Progenitor cell of endocrine pancreas (in vitro differentiated cells): ENCODE data around the gene HIPK2. TPM values are rescaled to one million over a fixed set of nuclear protein-coding genes. Genes with fewer than 3 reads are reported as not detected.

Experiments
- DNase-seq: peaks from one replicate; pipeline ENCODE4 v3.0.0; 2021; ENCODE audit warnings: low spot score; ENCODE audit not compliant: unreplicated experiment
- H3K27ac Mint-ChIP-seq: 2 replicates; pipeline ENCODE4 v1.8.0; 2021; ENCODE audit warnings: mild to moderate bottlenecking, moderate library complexity, mixed read lengths
- H3K27me3 Mint-ChIP-seq: 2 replicates; pipeline ENCODE4 v1.8.0; 2021; ENCODE audit warnings: mixed read lengths
- H3K36me3 Mint-ChIP-seq: 2 replicates; pipeline ENCODE4 v1.8.0; 2022; ENCODE audit warnings: mixed read lengths; ENCODE audit not compliant: insufficient read depth
- H3K4me1 Mint-ChIP-seq: 2 replicates; pipeline ENCODE4 v1.8.0; 2021; ENCODE audit warnings: low read depth, mixed read lengths
- H3K4me3 Mint-ChIP-seq: 2 replicates; pipeline ENCODE4 v1.8.0; 2021; ENCODE audit warnings: low read depth, mild to moderate bottlenecking, moderate library complexity, mixed read lengths
- H3K9me3 Mint-ChIP-seq: 2 replicates; pipeline ENCODE4 v1.8.0; 2021; ENCODE audit warnings: low read depth, mixed read lengths
- CTCF ChIP-seq: fragments of 200-600 bp; sonication (generic); IDR thresholded peaks from one replicate; pipeline ENCODE4 v1.5.0; 2021; ENCODE audit warnings: antibody characterized with exemption, mild to moderate bottlenecking; ENCODE audit not compliant: unreplicated experiment
- total RNA-seq: library from RNA; stranded (reverse); gene quantifications from 2 replicates; pipeline ENCODE4 v1.2.1, GENCODE V29; 2021

HIPK2 gene
- total RNA-seq, 1 donor from 2014 or later, result 146 TPM

- H3K4me3 Mint-ChIP-seq, result no peak overlapping the region
- H3K27ac Mint-ChIP-seq, result peak overlapping the region; percentile 71
- TF ChIP-seq CTCF, result no peak
- DNase-seq, result no peak
- H3K9me3 Mint-ChIP-seq, result no peaks in the 10 kb centered on the region
- peaks cover 50% of the 10 kb centered on the region for H3K4me1 Mint-ChIP-seq
- H3K27me3 Mint-ChIP-seq, result no peaks in the 10 kb centered on the region
- H3K36me3 Mint-ChIP-seq, result peaks cover 2% of the 10 kb centered on the region
Measured at GRCh38 chr7:139746652-139747051, 31.1 kb downstream of the HIPK2 start.

GRCh38 chr7:139745678-139746143 is 32.1 kb downstream of the HIPK2 start:
- H3K4me1 Mint-ChIP-seq, result peaks cover 53% of the 10 kb centered on the region
- H3K27ac Mint-ChIP-seq, result no peak overlapping the region
- no peaks in the 10 kb centered on the region for H3K27me3 Mint-ChIP-seq
- DNase-seq, result no peak
- H3K9me3 Mint-ChIP-seq, result no peaks in the 10 kb centered on the region
- no peak overlapping the region for H3K4me3 Mint-ChIP-seq
- no peak for TF ChIP-seq CTCF
- peaks cover 2% of the 10 kb centered on the region for H3K36me3 Mint-ChIP-seq

DNA sequence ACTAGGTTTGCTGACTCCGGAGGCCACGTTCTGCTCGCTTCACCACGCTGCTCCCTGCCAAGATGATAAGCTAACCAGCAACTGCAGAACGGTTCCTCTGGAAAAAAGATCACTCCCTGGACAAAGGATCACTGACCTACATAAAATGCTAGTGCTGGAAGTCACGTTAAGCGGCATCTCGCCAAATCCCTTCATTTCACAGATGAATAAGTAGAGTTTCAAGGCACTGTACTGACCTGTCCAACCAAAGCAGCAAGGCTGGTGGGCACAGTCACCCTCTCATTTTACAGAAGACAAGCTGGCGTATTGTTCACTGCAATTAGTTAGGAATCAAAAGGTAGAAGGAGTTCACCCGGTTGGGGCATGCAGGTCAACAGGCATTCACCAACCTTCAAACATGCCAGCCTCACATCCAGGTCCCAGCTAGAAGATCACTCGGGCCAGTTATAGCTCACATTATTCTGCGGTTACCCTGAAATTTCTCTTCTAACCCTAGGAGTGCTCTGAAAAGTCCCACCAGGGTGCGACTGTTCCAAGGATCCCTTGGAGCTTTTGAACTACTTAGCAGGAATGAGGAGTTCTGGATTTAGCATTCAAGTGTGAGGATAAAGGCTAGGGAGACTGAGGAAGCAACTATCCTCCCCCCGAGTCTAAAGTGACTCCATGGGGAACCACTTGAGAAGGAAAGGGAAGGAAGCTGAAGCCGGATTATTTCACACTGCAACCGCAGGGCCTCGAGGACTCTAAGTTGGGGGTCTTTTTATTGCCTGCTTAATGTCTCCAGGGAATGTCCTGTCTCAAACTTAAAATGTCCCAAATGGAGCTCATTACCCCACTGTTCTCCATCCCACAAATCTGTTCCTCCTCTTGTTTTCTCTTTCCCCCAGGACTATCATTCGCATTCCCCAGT is 32.8 kb downstream of the HIPK2 start:
- DNase-seq, result no peak

DNA sequence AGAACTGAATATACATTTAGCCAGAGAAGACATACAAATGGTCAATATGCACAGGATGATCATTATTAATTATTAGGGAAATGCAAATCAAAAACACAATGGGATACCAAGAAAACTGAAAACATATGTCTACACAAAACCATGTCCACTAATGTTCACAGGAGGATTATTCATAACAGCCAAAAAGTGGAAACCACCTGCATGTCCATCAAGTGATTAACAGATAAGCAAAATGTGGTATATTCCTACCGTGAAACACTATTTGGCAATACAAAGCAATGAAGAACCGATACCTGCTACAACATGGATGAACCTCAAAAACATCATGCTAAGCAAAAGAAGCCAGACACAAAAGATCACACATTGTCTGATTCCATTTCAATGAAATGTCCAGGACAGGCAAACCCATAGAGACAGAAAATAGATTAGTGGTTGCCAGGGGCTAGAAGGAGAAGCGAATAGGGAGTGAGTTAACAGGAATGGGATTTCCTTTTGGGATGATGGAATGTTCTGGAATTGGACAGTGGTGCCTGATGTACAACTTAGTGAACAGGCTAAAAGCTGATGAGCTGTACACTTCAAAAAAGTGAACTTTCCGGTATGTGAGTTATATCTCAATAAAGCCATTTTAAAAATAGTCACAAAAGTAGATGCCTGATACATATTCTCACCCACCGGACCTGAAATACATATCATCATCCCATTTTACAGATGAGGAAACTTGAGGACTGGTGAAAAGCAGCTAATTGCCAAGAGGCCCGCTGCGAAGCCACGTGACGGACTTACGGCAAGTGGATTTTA is 33.6 kb downstream of the HIPK2 start:
- Mint-ChIP-seq H3K4me1 (peaks cover 57% of the 10 kb centered on the region), H3K9me3 (no peaks in the 10 kb centered on the region), H3K27me3 (no peaks in the 10 kb centered on the region), H3K36me3 (peaks cover 5% of the 10 kb centered on the region), H3K4me3 (no peak overlapping the region), H3K27ac (peak overlapping the region; percentile 22)
- no peak for TF ChIP-seq CTCF
- no peak for DNase-seq

More for the DNA sequence above, 32.8 kb downstream of the HIPK2 start:
- peaks cover 56% of the 10 kb centered on the region for H3K4me1 Mint-ChIP-seq
- H3K27ac Mint-ChIP-seq, result no peak overlapping the region
- H3K4me3 Mint-ChIP-seq, result no peak overlapping the region
- no peak for TF ChIP-seq CTCF
- no peaks in the 10 kb centered on the region for H3K9me3 Mint-ChIP-seq
- H3K27me3 Mint-ChIP-seq, result no peaks in the 10 kb centered on the region
- peaks cover 2% of the 10 kb centered on the region for H3K36me3 Mint-ChIP-seq

DNA sequence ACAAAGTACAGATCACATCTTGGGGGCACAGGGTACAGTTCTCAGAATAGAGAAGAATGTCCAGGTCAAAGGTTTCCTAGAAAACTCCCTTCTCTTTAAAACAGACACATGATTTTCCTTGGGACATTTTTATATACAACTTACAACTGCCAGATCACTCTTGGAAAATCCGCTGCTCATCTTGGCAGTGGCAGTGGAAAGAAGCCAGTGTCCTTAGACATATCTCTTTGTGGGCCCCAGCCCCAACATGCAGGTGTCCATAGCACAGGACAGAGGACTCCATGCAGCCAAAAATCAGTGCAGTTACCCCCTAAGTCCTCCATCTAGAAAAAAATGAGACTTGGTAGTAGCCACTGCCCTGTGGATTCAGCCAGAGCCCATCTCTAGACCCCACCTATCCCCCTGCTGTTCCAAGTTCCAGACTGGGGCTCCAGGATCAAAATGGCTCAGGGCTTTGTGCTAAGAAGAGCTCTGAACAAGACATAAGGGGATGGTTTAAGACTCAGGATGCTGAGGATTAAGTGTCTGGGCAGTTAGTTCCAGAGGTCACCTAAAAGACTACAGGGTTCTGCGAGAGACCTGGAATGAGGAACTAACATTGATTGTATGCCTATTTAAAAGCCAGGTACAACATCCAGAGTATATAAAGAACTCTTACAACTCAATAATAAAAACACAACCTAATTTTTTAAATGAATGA is 34.4 kb downstream of the HIPK2 start:
- Mint-ChIP-seq H3K9me3 (no peaks in the 10 kb centered on the region), H3K27ac (peak overlapping the region; percentile 22), H3K4me3 (no peak overlapping the region), H3K27me3 (no peaks in the 10 kb centered on the region), H3K36me3 (peaks cover 5% of the 10 kb centered on the region), H3K4me1 (peaks cover 62% of the 10 kb centered on the region)
- no peak for TF ChIP-seq CTCF
- DNase-seq, result no peak
